Measurements from ENCODE around the gene TM4SF18.
A peak's percentile ranks its signal among the peaks of the same experiment; 100 is the strongest.

The TM4SF18 gene

DNA sequence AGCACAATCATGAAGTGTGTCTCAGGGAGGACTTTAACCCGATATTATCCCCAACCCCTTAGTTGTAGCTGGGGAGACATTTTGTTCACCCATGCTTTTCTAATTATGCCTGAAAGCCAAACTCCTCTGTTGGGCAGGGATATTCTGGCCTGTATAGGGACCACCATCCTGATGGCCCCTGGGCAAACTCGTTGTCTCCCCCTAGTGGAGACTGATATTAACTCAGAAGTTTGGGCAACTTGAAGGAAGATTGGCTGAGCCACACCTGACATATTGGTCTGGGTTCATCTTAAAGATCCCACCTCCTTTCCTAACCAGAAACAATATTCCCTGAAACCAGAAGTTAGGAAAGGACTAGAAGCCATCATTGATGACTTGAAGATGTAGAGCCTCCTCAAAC lies 42.3 kb downstream of the TM4SF18 start:
- H3K27ac ChIP-seq = no peak overlapping the region
- TF ChIP-seq CTCF (conservative IDR thresholded peaks at IDR 0.05) = no peak; the same call in 1 of the 2 replicates

- TF ChIP-seq CTCF (conservative IDR thresholded peaks at IDR 0.05) = no peak
- H3K27ac ChIP-seq = no peak overlapping the region
Observed at GRCh38 chr3:149288655-149289054, 44.8 kb downstream of the TM4SF18 start.

- no peak for TF ChIP-seq CTCF (conservative IDR thresholded peaks at IDR 0.05)
- peak overlapping the region; percentile 81 for H3K27ac ChIP-seq
Observed at GRCh38 chr3:149284034-149284433, 49.4 kb downstream of the TM4SF18 start.

DNA sequence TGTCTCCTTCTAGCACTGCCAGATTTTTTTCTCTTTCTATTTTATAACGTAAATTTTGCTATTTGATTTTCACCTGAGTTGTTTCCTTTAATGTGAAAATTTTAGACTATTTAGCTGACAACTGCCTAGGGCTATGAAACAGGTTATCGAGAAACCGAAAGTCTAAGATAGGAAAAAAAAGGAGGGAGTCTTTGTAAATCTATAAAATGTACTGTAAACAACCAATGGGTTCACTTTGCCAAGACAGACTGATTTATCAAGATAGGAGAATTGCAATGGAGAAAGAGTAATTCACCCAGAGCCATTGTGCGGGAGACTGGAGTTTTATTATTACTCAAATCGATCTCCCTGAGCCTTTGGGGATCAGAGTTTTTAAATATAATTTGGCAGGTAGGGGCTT lies 50.0 kb downstream of the TM4SF18 start:
- peak overlapping the region; percentile 81 for H3K27ac ChIP-seq
- TF ChIP-seq CTCF (conservative IDR thresholded peaks at IDR 0.05) = no peak

- H3K27ac ChIP-seq = peak overlapping the region; percentile 81
- no peak for TF ChIP-seq CTCF (conservative IDR thresholded peaks at IDR 0.05)
Observed at GRCh38 chr3:149282836-149283235, 50.6 kb downstream of the TM4SF18 start.

- peak overlapping the region; percentile 81 for H3K27ac ChIP-seq
- no peak for TF ChIP-seq CTCF (conservative IDR thresholded peaks at IDR 0.05)
Observed at GRCh38 chr3:149282322-149282721, 51.1 kb downstream of the TM4SF18 start.

- peak overlapping the region; percentile 81 for H3K27ac ChIP-seq
- TF ChIP-seq CTCF (conservative IDR thresholded peaks at IDR 0.05) = no peak
Observed at GRCh38 chr3:149280671-149281349, 52.6 kb downstream of the TM4SF18 start.

Measured in VCaP (cell line).